Thoracic aorta (tissue), 2 donors: ENCODE measurements around the gene TBC1D1. TPM values are rescaled to one million over a fixed set of nuclear protein-coding genes. Genes with fewer than 3 reads are reported as not detected.

ENCODE experiments used
- ATAC-seq: fragments of 150-250 bp; one replicate; pipeline ENCODE4 v1.8.0; 2017; ENCODE audit warnings: low read depth; ENCODE audit not compliant: insufficient number of reproducible peaks, low FRiP score
- DNase-seq: peaks from one replicate; pipeline ENCODE4 v3.0.0-alpha.2; 2020; ENCODE audit warnings: low spot score
- H3K27ac ChIP-seq, 2 donors: fragments of 200-600 bp; sonication (generic); 1 replicate in 1 of 2; 2 replicates in 1 of 2; pipeline ENCODE4 v1.5.1; 2016; ENCODE audit warnings: mild to moderate bottlenecking in 2 of 2, moderate library complexity in 2 of 2
- H3K27me3 ChIP-seq: fragments of 200-600 bp; sonication (generic); replicated peaks from 2 replicates; pipeline ENCODE4 v1.6.0; 2016; ENCODE audit warnings: mild to moderate bottlenecking; ENCODE audit not compliant: insufficient read depth
- H3K36me3 ChIP-seq: fragments of 200-600 bp; sonication (generic); one replicate; pipeline ENCODE4 v1.5.1; 2016
- H3K4me1 ChIP-seq, 2 donors: fragments of 200-600 bp; sonication (generic); 1 replicate in 1 of 2; 2 replicates in 1 of 2; pipeline versions ENCODE4 v1.5.1 to v1.6.0; 2016; ENCODE audit warnings: low read depth in 2 of 2, mild to moderate bottlenecking in 1 of 2; ENCODE audit not compliant: control insufficient read depth in 1 of 2
- H3K4me3 ChIP-seq: fragments of 200-600 bp; sonication (generic); 2 replicates; pipeline ENCODE4 v1.5.1; 2016; ENCODE audit warnings: mild to moderate bottlenecking
- H3K9me3 ChIP-seq: fragments of 200-600 bp; sonication (generic); 2 replicates; pipeline ENCODE4 v1.5.1; 2016
- total RNA-seq, 2 donors: library from RNA; depleted of rRNA; stranded (reverse); fragments of >200 nt; gene quantifications; one replicate each; pipeline versions ENCODE4 v1.1.0 to v1.2.3, GENCODE V29; 2016
- TF ChIP-seq, protein P1 (sequence below): fragments of 200-600 bp; sonication (generic); IDR thresholded peaks from one replicate; pipeline ENCODE4 v1.5.1; 2019; ENCODE audit warnings: antibody characterized with exemption

Gene TBC1D1
- total RNA-seq, 2 donors from 2014 or later: 152 to 206 TPM

DNA sequence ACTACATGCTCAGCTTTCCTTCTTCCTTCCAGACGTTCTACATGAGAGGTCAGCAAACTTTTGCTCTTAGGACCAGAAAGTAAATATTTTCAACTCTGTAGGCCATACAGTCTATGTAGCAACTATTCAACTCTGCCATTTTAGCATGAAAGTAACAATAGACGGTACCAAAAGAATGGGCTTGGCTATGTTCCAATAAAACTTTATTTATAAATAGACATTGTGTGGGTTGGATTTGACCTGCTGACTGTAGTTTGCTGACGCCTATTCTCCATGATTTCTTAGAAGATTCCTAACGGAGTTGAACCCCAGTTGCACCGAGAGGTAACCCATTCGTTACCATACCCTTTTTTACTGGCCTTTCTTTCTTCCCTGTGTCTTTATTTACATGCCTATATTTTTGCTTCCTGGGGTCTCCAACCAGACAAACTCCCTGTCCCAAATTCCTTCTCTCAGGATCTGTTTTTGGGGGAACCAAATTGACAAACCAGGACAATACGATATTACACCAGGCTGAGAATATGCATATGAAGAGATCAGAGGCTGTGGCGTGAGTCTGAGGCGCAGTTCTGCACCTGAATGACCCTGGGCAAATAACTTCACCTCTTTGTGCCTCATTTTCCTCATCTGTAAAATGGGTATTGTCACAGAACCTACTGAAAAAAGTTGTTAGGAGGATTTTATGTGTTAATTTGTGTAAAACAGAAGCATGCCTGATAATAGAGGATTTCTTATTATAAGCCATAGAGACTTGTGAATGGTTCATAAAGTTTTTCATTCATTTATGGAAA, 58.9 kb downstream of the TBC1D1 start:
- H3K36me3 ChIP-seq: peaks cover 9% of the 10 kb centered on the region
- DNase-seq: no peak
- H3K27me3 ChIP-seq: no peaks in the 10 kb centered on the region
- peaks cover 9 to 22% of the 10 kb centered on the region in 2 donors for H3K4me1 ChIP-seq
- no peak overlapping the region for H3K27ac ChIP-seq
- H3K4me3 ChIP-seq: no peak overlapping the region
- no peaks in the 10 kb centered on the region for H3K9me3 ChIP-seq
- ATAC-seq: no peak
- TF ChIP-seq, protein P1, sequence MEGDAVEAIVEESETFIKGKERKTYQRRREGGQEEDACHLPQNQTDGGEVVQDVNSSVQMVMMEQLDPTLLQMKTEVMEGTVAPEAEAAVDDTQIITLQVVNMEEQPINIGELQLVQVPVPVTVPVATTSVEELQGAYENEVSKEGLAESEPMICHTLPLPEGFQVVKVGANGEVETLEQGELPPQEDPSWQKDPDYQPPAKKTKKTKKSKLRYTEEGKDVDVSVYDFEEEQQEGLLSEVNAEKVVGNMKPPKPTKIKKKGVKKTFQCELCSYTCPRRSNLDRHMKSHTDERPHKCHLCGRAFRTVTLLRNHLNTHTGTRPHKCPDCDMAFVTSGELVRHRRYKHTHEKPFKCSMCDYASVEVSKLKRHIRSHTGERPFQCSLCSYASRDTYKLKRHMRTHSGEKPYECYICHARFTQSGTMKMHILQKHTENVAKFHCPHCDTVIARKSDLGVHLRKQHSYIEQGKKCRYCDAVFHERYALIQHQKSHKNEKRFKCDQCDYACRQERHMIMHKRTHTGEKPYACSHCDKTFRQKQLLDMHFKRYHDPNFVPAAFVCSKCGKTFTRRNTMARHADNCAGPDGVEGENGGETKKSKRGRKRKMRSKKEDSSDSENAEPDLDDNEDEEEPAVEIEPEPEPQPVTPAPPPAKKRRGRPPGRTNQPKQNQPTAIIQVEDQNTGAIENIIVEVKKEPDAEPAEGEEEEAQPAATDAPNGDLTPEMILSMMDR: no peak

DNA sequence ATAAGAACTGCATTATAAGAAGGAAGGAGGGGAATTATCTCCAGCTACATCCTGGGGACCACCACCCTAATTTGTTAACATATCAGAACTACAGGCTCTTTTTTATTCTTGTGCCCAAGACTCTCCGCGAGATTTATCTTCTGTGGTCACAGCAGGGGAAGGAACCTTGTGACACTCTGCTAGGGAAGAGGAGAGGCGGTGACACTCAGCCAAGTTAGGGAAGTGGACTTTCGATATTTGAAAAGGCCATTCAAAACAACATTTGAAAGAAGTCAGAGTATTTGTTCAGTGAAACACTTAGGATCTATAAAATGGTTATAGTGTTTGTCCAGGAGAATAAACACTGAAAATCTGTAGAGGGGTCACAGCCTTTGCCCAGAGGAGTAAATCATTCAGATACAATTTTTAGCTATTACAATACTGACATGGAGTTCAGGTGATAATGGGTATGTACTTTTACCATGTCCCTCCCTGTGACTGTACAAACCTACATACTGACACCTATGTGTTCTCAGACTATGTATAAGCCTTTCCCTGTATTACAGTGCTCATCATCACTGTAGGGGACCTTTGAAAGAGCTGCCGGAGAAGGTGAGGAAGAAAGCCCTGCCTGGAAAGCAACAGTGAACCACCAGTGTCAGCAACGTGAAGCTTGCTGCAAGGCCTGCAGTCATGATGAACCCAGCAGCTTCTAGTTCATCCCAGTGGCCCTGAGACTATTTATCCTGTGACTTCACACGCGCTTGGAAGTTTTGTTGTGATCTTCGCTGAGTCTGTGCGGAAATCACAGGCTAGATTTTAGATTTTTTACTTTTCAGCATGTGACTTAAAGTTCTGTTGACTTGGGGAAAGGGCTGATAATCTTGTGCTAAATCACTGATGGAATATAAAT, 60.8 kb downstream of the TBC1D1 start:
- Histone ChIP-seq H3K4me1 (peaks cover 0 to 4% of the 10 kb centered on the region in 2 donors), H3K36me3 (peaks cover 9% of the 10 kb centered on the region), H3K27me3 (no peaks in the 10 kb centered on the region), H3K27ac (no peak overlapping the region), H3K4me3 (no peak overlapping the region), H3K9me3 (no peaks in the 10 kb centered on the region)
- TF ChIP-seq, protein P1: no peak
- no peak for DNase-seq
- no peak for ATAC-seq

DNA sequence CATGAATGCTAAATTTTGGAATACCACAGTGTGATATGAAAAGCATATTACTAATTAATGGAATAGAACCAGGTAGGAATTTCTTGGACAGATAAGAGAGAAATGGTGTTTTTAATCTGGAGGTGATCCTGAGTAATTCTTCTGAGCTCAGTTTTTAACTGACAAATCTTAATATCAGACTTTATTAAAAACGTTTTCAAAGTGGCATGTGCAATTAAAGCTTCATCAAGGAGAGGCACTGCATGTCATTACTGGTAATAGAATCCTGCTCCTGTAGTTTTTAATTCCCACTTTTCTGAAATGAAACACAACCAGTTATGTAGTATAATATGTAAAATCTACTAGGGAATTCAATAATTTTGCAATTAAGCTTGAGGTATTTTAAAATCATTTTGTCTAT, 62.3 kb downstream of the TBC1D1 start:
- H3K4me1 ChIP-seq: no peaks in the 10 kb centered on the region
- H3K36me3 ChIP-seq: peaks cover 9% of the 10 kb centered on the region
- no peaks in the 10 kb centered on the region for H3K9me3 ChIP-seq
- no peaks in the 10 kb centered on the region for H3K27me3 ChIP-seq
- no peak overlapping the region for H3K27ac ChIP-seq
- TF ChIP-seq, protein P1: no peak
- DNase-seq: no peak
- H3K4me3 ChIP-seq: no peak overlapping the region
- ATAC-seq: no peak

GRCh38 chr4:37953620-37954293, 62.9 kb downstream of the TBC1D1 start:
- DNase-seq (no peak), ATAC-seq (no peak)
- TF ChIP-seq, protein P1: no peak
- peaks cover 9% of the 10 kb centered on the region for H3K36me3 ChIP-seq
- no peaks in the 10 kb centered on the region for H3K9me3 ChIP-seq
- H3K27me3 ChIP-seq: no peaks in the 10 kb centered on the region
- H3K4me1 ChIP-seq: no peaks in the 10 kb centered on the region
- H3K27ac ChIP-seq: no peak overlapping the region
- H3K4me3 ChIP-seq: no peak overlapping the region

DNA sequence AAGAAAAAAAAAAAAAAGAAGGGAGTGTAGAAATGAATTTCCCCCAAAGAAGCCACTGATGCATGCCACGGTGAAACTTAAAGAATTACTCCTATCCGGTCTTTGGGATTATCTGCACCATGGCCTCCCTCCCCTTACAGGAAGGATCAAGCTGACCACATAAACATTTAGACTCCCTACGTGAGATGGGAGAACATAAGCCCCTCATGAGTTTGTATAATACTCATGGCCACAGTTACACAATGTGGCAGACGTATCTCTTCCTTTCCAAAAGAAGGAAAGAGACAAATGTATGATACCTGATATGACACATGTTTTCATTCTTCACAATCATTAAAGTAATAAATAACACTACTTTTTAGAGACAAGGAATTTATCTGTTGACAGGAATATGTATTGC, 66.1 kb downstream of the TBC1D1 start:
- ATAC-seq: no peak
- no peak for DNase-seq
- H3K4me3 ChIP-seq: no peak overlapping the region
- H3K27me3 ChIP-seq: no peaks in the 10 kb centered on the region
- H3K27ac ChIP-seq: no peak overlapping the region
- TF ChIP-seq, protein P1: no peak
- H3K36me3 ChIP-seq: peaks cover 9% of the 10 kb centered on the region
- H3K4me1 ChIP-seq: peaks cover 0 to 9% of the 10 kb centered on the region in 2 donors
- no peaks in the 10 kb centered on the region for H3K9me3 ChIP-seq
